Esophagus muscularis mucosa (tissue), 4 donors: ENCODE results near the gene SKA3.

ENCODE experiments used
- EP300 ChIP-seq: sonication (generic); formaldehyde crosslinking; IDR thresholded peaks from one replicate; pipeline ENCODE4 v1.6.1; 2017; ENCODE audit warnings: antibody characterized with exemption
- POLR2A ChIP-seq: fragments of 450-650 bp; IDR thresholded peaks from one replicate; pipeline ENCODE4 v1.6.1; 2017; ENCODE audit warnings: antibody characterized with exemption, moderate library complexity, mild to moderate bottlenecking, low read depth
- TF ChIP-seq, protein P1 (sequence below), 3 experiments: fragments of 200-600 bp in 2 of 3; fragments of 450-650 bp in 1 of 3; sonication (generic) in 2 of 3; IDR thresholded peaks; one replicate each; pipeline ENCODE4 v1.5.1; 2017 to 2019; ENCODE audit warnings: antibody characterized with exemption in 3 of 3, mild to moderate bottlenecking in 2 of 3, moderate library complexity in 1 of 3

DNA sequence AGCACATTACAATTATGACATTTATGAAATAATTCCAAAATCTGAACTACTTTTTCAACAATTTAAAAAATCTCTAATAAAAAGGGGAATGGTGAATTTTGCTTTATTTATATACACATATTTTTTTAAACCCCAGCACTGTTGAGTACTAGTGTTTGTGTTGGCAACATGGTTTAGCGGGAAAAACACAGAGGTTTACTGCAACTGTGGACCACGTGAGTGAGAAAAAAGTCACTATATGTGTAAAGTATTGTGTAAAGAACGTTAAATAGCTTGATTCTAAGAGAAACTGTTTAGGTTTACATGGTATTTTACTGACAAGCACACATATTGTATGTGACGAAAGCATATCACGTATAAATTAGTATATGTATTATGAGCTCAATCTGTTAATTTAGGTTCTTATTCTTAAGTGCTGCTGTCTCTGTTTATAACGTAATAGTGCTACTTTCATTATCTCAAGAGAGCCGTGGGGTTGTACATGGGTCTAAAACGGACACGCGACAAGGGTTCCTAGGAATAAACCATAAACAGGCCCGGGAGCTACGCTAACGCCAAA lies 617 bp downstream of the SKA3 start:
- TF ChIP-seq, protein P1, sequence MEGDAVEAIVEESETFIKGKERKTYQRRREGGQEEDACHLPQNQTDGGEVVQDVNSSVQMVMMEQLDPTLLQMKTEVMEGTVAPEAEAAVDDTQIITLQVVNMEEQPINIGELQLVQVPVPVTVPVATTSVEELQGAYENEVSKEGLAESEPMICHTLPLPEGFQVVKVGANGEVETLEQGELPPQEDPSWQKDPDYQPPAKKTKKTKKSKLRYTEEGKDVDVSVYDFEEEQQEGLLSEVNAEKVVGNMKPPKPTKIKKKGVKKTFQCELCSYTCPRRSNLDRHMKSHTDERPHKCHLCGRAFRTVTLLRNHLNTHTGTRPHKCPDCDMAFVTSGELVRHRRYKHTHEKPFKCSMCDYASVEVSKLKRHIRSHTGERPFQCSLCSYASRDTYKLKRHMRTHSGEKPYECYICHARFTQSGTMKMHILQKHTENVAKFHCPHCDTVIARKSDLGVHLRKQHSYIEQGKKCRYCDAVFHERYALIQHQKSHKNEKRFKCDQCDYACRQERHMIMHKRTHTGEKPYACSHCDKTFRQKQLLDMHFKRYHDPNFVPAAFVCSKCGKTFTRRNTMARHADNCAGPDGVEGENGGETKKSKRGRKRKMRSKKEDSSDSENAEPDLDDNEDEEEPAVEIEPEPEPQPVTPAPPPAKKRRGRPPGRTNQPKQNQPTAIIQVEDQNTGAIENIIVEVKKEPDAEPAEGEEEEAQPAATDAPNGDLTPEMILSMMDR (IDR thresholded peaks at IDR 0.05): no peak
- TF ChIP-seq EP300 (no peak), POLR2A (no peak)
